ENCODE data around the gene GLS.

- TF ChIP-seq, protein P1, sequence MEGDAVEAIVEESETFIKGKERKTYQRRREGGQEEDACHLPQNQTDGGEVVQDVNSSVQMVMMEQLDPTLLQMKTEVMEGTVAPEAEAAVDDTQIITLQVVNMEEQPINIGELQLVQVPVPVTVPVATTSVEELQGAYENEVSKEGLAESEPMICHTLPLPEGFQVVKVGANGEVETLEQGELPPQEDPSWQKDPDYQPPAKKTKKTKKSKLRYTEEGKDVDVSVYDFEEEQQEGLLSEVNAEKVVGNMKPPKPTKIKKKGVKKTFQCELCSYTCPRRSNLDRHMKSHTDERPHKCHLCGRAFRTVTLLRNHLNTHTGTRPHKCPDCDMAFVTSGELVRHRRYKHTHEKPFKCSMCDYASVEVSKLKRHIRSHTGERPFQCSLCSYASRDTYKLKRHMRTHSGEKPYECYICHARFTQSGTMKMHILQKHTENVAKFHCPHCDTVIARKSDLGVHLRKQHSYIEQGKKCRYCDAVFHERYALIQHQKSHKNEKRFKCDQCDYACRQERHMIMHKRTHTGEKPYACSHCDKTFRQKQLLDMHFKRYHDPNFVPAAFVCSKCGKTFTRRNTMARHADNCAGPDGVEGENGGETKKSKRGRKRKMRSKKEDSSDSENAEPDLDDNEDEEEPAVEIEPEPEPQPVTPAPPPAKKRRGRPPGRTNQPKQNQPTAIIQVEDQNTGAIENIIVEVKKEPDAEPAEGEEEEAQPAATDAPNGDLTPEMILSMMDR (IDR thresholded peaks at IDR 0.05; ENCODE audit: low read depth, low read length) = no peak
- no peak for TF ChIP-seq EZH2phosphoT487 (IDR thresholded peaks at IDR 0.05; ENCODE audit: low read depth)
Measured at GRCh38 chr2:190891372-190891771, 10.8 kb downstream of the GLS start.
